HCT116 (cell line): Measurements from ENCODE around the gene BMP7.

Experiments used
- CTCF ChIP-seq, 3 experiments: fragments of 200-600 bp in 1 of 3; sonication (generic) in 1 of 3; IDR thresholded peaks in 2 of 3; conservative IDR thresholded peaks in 1 of 3; 2 replicates each; pipeline ENCODE4 v1.5.1; 2012 to 2017; ENCODE audit warnings: low read depth in 2 of 3, low read length in 2 of 3, antibody characterized with exemption in 1 of 3, borderline replicate concordance in 1 of 3, control low read depth in 1 of 3, mild to moderate bottlenecking in 1 of 3, mixed read lengths in 1 of 3, mixed run types in 1 of 3, moderate library complexity in 1 of 3; ENCODE audit not compliant: insufficient read depth in 1 of 3
- EZH2 ChIP-seq: fragments of 200-600 bp; sonication (generic); IDR thresholded peaks from 2 replicates; pipeline ENCODE4 v1.6.1; 2017; ENCODE audit warnings: antibody characterized with exemption, mixed run types
- POLR2AphosphoS5 ChIP-seq: IDR thresholded peaks from 2 replicates; pipeline ENCODE4 v1.6.1; 2011; ENCODE audit warnings: mild to moderate bottlenecking, low read depth, low read length, moderate library complexity

GRCh38 chr20:57153238-57153905, 113.1 kb downstream of the BMP7 start:
- no peak for TF ChIP-seq EZH2
- no peak for TF ChIP-seq POLR2AphosphoS5
- no peak for TF ChIP-seq CTCF (IDR thresholded peaks at IDR 0.05 in 2 of 3, conservative IDR thresholded peaks at IDR 0.05 in 1 of 3; ENCODE audit: borderline replicate concordance in 1 of 3, insufficient read depth in 1 of 3, low read depth in 2 of 3, low read length in 2 of 3)
